Fibroblast of upper back skin (primary cell): ENCODE data around the gene CXCR6.

Experiments
- DNase-seq: peaks from one replicate; pipeline ENCODE4 v3.0.0-alpha.2; 2013

The CXCR6 gene

DNA sequence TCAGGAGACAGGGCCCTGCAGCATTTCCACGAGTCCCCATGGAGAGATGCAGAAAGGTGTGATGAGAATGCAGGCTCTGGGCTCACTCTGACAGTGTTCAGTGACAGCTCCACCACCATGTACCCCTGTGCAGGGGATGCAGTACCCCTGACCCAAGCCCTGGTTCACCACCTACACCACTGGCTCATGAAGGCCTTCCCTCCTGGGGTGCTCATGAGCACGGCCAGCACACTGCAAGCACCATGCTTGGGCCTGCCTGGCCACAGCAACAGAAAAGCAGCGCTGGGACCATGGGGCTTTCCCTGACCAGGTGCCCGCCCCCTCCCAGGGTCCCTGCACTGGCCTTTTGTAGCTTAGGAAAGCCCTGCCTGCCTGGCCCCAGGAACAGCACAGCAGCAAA, 6.2 kb downstream of the CXCR6 start:
- DNase-seq: no peak

DNA sequence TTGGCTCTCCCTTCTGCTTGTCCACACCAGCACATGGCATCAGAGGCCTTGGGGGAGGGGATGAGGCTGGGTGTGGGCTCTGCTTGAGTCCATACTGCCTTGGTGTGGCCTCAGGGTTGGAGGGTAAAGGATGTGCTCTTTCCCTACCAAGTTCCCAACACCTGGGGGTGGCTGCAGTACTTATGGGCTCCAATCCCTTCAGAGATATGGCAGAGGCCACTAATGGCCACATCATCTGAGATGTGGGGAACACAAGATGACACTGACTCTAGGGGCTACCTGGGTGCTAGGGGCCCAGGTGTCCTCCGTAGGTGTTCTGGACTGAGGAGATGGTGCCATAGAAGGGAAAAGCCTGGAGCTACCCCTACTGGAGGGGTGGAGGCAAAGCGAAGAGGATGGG, 6.9 kb downstream of the CXCR6 start:
- no peak for DNase-seq

DNA sequence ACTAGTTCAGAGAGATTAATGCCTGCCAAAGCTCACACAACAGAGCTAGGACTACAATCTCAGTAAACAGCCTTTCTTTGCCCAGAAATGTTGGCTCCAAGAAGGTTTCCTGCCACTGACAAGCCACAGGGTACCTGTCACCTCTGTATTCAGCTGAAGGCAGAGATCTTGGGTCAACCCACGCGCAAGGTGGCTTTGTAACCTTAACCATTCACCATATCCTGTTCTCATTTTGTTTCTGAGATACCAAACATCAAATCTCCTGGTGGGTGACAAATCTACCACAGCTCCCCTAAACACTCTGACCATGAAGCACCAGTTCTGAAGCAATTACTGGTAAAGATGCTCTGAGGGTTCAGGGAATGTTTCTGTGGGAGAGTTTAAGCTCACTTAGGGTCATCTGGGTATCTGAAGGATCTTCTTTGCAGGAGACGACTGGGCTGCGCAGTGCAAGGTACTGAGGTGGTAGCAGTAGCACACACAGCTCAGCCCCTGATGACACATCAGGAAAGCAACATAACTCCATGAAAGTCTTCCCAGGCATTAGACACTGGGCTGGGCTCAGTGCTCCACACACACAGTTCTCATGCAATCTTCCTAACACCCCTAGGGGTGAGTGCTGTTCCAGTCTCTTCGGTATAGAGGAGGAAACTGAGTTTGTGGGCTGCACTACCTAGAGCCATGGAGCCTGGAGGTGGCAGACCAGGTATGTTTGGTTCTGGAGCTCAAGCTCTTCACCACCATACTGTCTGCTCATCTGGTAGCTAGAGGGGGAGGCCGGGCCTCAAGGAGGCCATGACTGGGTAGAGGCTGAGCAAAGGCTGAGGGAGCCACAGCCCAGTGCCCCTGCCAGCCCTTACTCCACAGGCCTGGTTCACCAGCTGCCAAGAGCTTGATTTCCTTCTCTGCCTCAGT, 7.7 kb downstream of the CXCR6 start:
- no peak for DNase-seq

DNA sequence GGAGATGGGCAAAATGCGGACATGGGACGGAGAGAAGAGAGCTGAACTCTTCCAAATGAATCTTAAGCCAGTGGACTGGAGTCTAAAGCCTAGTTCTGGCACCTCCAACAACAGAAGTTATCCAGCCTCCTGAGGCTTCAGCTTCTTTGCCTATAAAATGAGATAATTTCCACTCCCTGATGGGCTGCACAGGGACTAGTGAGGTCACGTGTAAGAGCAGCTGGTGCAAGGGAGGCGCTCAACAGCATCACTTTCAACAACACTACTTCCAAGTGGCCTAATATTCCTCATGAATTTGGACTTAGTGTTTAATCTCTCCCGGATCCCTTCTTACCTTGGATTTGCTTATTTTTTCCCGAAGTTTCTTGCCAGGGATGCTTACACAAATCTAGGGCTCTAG, 8.7 kb downstream of the CXCR6 start:
- no peak for DNase-seq

DNA sequence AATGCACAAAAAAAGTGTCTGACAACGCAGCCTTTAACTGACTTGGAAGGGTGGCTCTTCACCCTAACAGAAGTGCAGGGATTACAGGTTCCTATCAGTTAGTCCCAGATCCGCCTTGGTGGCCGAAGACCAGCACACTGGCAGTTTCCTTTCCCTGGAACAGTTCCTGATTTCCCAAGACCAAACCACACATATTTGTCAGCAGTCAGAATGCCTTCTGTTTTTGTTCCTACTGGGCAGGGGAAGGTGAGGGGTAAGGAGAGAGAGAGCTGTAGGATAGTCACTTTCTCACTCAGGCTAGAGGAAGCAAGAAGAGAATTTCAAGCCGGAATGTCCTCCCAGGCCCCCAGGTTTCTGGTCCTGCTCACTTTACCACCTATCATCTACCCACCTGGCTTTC, 9.2 kb downstream of the CXCR6 start:
- DNase-seq: no peak

DNA sequence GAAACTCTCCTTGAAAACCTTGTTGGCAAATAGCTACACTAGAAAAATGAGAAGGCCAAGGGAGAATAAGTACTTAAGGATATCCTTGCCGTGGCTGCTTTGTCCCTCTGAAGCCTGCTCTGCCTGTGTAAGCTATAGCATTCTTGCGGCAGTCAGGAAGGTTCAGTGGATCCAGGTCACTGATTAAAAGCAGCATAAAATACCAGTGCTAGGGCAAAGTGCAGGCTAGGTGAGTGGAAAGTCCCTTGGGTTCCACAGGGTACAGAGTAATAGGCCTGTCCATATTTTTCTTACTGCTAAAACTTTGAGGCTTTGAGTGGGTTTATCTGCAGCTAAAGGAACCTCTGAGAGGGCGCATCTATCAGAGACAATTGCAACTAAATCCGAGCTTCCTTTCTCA, 10.3 kb downstream of the CXCR6 start:
- no peak for DNase-seq

DNA sequence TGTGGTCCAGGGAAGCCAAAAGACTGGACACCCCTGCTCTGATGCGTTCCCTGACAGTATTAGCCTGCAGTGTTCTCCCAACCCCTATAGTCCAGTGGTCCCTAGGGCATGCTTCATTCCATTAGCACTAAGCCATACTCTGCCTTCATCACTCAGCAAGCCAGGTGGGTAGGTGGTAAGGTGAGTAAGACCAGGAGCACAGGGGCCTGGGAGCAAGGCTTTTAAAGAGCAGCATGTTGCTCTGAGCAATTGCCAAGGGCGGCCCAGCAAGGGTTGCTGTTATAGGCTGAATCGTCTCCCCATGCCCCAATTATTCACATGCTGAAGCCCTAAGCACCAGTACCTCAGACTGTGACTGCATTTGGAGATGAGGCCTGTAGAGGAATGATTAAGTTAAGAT, 11.0 kb downstream of the CXCR6 start:
- no peak for DNase-seq

DNA sequence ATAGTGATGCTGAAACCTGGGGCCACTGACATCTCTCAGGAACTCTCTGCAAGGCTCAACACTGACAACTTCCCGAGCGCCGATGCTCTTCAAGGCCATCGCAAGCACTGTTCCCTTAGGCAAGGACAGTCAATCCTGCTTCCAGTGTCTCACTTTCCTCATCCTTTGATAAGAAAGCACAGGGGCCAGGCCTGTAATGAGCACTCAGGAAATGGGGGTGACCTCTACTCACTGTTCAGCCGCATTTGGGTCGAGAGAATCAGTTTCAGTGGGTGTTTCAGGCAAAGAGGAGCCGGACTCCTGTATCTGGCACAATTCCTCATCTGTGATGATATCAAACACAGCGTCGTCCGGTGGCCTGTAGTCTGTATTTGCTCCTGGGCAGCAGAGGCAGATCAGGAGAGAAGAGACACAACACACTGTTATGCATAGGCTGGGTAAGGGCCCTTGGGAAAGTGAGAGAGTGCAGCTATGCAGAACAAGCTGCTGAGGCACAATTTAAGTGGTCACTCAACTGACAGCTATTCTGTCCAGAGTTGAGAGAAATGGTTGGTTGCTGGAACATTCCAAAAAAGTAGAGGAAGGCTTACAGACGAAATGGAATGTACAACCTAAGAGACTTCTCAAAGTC, 11.9 kb downstream of the CXCR6 start:
- no peak for DNase-seq

DNA sequence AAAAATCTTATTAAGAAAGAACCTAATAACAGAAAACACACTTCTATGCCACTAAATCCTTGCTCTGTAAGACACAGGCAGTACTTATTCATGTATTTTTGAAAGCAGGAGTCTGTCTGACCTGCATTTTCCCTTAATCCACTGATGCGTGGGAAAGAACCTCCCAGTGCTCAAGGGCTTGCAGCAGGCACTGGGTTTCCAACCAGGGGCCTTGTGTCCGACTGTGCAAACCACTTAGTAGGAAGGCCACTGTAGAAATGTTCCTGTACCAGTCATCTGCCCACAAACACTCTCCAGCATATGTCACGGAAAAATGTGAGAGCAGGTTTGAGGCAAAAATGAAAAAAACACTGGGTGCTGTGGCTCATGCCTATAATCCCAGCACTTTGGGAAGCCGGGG, 12.4 kb downstream of the CXCR6 start:
- no peak for DNase-seq

DNA sequence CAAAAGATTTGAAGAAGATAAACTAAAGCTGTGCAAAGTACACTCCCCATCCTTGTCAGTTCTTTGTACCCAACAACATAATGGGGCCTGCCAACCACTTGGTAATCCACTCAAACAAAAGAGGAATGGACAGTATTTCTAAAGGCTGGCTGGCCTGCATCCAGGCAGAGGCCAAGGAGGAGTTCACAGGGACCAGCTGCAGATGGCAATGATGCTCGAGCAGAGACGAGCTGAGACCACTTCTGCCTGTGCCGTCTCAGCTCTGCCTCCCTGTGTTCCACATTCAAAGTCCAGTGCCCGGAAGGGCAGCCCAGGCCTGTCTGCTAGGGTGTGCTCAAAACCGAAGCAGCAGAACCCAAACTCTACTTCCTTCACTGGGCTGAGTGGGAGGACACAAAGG, 14.3 kb downstream of the CXCR6 start:
- DNase-seq: no peak

DNA sequence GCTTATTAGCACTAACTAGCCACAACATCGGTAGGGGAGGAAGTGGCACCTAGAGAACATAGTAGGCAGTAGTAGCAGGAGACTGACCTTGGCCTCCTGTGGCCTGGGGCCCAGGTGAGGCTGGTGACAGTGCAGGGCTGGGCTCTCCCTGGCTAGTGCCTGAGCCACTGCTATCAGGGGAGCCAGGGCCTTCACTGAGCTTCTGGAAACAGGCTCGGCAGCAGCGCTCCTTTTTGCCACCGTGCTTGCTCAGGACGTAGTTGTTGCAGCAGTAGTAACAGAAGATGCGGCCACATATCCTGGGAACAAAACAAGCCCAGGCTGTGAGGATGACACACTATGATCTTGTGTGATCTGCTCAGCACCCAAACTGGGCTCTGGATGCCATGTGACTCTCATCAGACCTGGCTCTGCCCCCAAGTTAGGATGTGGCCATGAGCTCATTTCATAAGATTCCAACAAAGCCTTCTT, 15.1 kb downstream of the CXCR6 start:
- peak; percentile 25 for DNase-seq

DNA sequence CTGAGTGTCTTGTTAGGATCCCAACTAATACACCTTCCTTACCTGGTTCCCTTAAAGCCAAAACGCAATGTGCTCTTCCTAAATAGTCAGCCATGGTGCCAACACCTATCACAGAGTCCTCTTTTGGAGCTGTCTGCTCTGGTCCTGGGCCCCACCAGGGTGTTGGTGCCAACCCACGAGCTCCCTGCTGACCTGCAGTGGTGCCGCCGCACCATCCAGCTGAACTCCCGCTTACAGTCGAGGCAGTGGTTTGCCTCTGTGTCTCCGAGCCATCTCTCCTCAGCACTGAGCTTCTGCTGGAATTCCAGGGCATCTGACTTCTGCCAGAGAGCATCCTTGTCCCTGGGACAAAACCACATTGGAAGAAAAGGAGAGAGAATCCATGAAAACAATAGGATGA, 15.9 kb downstream of the CXCR6 start:
- no peak for DNase-seq

DNA sequence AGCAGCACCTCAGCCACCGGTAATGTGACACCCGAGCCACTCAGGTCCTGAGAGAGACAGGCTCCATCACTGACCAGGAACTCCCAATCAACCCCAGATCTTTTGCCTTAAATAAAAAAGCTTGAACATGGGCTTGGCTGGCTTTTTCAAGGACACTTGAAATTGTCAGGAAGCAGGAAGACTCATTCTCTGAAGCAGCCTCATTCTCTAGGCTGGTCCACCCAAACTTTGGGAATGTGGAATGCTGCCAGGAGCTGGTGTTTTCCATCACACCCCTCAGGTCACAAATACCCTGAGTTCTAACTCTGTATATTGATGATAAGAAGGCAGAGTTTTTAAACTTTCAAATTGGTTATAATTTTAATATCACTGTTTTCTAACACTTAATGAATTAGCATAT, 17.0 kb downstream of the CXCR6 start:
- DNase-seq: no peak

DNA sequence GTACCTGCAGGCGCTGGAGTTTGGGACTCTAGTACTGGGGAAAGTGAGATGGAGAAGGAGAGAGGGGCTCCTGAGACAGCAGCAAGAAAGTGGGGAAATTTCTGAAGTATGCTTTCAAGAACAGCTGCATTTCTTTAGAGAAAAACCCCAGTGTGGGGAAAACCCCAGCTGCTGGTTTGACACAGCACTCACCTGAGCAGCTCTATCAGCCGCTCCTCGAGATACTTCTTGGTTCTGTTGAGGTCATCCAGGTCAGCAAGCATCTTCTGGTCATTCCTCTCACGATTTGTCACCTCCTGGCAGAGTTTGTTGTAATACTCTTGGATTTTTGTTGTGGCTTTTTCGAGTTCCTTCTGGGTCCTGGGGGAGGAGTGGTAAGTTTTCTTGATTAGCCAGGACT, 18.8 kb downstream of the CXCR6 start:
- no peak for DNase-seq

DNA sequence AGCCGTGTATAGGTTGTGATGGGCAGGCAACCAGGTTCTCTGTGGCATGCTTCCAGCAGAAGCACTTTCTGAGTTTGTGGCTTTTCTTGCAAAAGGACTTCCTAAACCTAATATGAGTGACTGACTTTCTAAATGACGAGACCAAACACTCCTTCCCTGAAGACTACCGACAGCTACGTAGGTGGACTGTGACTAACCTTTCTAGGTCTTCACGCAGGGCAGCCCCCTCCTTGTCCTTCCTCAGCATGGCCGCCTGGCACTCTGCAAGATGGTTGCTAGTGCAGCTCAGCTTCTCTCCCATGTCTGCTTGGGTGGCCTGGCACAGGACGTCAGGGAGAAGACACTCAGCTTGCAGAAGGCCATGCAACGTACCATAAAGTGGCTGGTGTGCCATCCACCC, 20.9 kb downstream of the CXCR6 start:
- no peak for DNase-seq

DNA sequence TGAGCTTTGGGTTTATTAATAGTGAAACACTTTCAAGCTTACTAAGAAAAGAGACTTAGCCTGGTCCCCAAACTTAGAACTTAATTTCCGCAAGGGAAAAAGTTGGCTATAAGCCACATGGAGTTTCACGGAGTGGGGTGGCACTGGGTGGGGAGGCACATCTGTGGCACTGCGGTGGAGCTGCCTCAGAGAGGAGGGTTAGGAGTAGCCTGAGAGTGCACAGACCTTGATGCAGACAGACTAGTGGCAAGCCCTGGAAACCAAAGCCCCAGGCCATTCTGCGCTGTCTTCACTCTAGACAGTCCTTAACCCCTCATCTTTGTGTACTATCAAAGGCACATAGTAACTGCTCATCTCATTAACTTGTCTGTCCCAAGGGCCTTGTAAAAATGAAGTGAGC, 22.0 kb downstream of the CXCR6 start:
- DNase-seq: no peak

DNA sequence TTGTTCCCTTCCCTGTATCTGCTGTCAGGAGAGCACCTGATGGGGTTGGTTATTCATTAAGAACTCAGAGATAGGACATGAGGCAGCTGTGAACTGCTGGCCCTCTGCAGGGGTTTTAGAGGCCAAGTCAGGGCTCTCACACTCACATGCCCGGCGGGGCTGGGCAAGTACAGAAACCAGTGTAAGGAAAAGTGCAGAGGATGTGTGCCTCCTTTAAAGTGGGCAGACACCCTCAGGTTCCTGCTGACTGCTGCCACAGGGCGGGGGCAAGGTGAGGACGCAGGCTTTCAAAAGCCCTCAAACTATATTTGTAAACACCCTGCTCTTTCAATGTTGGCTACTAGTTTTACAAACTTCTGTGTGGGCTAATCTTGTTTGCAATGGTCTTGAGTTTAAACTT, 22.4 kb downstream of the CXCR6 start:
- no peak for DNase-seq

DNA sequence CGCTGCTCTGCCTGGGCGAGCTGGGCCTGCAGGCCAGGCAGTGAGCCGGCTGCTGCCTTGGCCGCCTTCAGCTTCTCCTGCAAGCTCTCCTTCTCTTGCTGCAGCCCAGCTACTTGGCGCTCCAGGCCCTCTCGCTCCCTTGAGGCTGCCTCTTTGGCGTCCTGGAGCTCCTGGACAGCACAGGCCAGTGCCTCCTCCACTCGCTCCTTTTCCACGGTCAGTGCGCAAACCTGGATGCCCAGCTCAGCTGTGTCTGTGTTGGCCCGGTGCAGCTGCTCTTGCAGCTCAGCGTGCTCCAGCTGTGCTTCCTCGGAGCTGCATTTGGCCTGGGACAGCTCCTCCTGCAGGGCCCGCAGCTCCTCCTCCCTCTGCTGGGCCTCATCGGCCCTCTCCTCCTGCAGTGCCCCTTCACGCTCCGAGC, 23.1 kb downstream of the CXCR6 start:
- no peak for DNase-seq

DNA sequence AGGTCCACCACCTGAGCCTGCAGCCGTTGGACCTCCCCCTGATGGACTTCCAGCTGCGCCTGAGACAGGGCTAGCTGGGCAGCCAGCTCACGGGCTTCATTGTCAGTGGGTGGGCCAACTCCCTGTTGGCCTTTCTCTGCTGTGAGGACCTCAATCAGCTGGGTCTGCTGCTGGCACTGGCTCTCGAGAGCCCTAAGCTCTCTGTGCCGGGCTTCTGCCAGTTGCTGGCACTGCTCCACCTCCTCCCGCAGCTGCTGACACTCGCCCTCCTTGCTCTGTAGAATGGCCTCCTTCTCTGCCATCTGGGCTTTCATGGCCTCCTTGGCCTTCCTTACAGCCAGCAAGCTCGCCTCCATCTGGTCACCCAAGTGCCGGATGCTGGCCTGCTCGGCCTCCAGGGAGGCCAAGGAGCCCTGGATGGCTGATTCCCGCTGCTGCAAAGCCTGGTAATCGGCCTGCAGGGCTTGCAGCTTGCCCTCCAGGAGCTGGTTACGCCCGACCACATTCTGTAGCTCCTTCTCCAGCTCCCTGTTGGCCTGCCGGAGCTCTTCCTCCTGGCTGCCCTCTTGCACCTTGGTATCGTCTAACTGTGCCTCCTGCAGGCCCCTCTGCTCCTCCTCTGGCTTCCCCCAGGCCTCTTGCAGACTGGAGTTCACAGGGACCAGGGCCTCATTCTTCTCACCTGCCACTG, 23.8 kb downstream of the CXCR6 start:
- no peak for DNase-seq

DNA sequence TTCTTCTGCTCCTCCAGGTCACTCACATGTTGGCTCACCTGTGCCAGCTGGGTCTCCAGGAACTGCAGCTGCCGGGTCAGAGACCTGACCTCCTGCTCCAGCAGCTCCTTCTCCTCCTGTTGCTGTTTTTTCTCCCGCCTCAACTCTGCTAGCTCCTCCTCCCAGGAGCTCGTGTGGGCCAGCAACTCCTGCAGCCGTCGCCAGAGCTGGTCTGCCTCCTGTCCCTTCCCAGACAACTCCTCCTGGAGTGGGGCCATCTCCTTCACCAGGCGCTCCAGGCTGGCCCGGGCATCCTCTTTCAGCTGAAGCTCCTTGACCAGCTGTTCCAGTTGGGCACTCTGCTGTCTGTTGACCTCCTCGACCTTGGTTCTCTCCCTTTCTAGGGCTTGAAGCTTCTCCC, 24.5 kb downstream of the CXCR6 start:
- no peak for DNase-seq

DNA sequence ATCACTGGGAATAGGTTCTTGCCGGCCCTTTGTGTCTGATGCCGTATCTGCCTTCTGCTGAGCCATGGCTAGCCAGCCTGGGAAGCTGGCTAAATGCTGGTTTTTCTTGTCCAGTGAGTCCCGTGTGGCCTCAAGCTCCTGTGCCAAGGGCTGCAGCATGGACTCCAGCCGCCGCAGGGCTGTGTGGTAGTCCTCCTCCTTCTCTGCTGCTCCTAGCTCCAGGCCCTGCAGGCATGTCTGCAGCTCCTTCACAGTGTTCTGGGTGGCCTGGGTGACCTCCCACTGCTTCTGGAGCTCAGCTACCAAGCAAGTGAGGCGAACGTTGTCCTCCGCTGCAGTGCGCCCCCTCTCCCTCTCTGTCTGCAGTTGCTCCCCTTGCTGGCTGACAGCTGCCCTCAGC, 24.9 kb downstream of the CXCR6 start:
- DNase-seq: no peak

DNA sequence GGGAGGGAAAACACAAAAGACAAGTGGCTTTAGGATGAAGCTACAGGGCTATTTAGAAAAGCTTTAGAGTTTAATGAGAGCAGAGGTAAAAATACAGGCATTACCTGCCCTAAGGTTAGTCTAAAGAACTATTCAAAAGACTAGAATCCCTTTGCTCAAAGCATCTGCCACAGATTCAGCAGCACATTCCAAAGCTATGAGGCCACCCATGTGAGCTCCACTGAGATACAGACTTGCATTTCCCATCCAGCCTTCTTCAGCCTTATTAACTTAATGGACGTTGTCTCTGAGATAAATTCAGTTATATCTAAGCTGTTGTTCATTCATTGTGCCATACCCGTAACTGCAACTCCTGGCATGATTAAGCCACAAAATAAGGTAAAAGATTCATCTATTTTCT, 25.4 kb downstream of the CXCR6 start:
- DNase-seq: peak; percentile 73

DNA sequence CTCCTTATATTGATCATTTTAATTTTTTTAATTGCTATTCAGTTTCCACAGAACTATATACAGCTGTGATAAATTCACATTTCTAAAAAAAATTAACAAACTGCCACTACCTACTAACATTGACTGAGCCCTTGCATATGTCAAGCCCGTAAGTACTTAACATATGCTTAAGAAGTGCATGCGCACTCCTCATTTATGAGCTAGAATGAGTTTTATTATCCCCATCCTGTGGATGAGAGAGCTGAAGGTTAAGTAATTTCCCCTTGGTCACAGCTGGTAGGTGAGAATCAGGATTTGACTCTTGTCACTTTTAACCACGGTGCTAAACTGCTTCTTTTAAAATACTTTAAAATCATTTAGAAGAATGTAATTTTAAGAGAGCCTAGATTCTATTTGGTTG, 25.9 kb downstream of the CXCR6 start:
- DNase-seq: no peak

DNA sequence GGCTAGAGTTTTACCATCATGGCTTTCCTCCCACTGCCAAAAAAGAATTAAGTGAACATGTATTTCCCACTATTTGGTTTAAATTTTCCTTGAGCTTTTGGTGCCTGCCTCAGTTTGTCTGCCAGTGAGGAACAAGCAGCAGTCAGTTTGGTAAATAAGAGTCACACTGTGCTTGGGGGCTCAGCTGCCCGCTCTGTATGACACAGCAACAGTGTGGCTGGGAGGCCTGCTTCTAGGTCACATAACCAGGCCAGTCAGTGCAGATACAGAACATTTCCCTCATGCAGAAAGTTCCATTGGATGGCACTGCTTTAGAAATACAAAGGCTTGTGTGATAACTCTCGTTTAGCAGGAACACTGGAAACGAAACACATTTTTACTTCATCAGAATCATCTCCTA, 26.7 kb downstream of the CXCR6 start:
- no peak for DNase-seq
